Right lobe of liver (tissue), 6 donors: ENCODE results near the gene ADCY1. TPM values are rescaled to one million over a fixed set of nuclear protein-coding genes. Genes with fewer than 3 reads are reported as not detected.

Source experiments
- ATAC-seq, 4 donors: fragments of 200-7000 bp; cut with Tn5 transposase; one replicate each; pipeline ENCODE4 v1.9.1; 2020; ENCODE audit warnings: mild to moderate bottlenecking in 4 of 4, moderate library complexity in 4 of 4
- DNase-seq, 3 donors: peaks; one replicate each; pipeline ENCODE4 v3.0.0-alpha.2; 2020
- H3K27ac ChIP-seq, 3 donors: fragments of 200-600 bp; one replicate each; pipeline ENCODE4 v1.8.0; 2022
- H3K27me3 ChIP-seq, 2 donors: fragments of 200-600 bp; one replicate each; pipeline ENCODE4 v1.8.0; 2022
- H3K36me3 ChIP-seq, 4 donors: fragments of 200-600 bp; sonication (generic) in 1 of 4; one replicate each; pipeline versions ENCODE4 v1.5.1 to v1.8.0; 2017 to 2022; ENCODE audit warnings: control low read depth in 1 of 4
- H3K4me1 ChIP-seq, 4 donors: fragments of 200-600 bp; sonication (generic) in 1 of 4; one replicate each; pipeline versions ENCODE4 v1.5.1 to v1.8.0; 2017 to 2022; ENCODE audit warnings: control low read depth in 1 of 4
- H3K4me3 ChIP-seq, 3 donors: fragments of 200-600 bp; one replicate each; pipeline ENCODE4 v1.8.0; 2022
- H3K9me3 ChIP-seq, 4 donors: fragments of 200-600 bp; sonication (generic) in 1 of 4; one replicate each; pipeline versions ENCODE4 v1.5.1 to v1.8.0; 2017 to 2022; ENCODE audit warnings: control low read depth in 1 of 4
- POLR2A ChIP-seq: fragments of 450-650 bp; IDR thresholded peaks from one replicate; pipeline ENCODE4 v1.6.1; 2017; ENCODE audit warnings: antibody characterized with exemption, mild to moderate bottlenecking
- WGBS: methylation state at CpG from one replicate; pipeline ENCODE4 v1.1.6; 2018; ENCODE audit warnings: low coverage, low lambda C conversion rate; ENCODE audit not compliant: insufficient coverage; ENCODE audit errors: missing lambda C conversion rate; 5-methylcytosine and 5-hydroxymethylcytosine counted together
- intact Hi-C, 2 donors: fragments of 100-400 bp; cut with DNase I; formaldehyde crosslinking; loops; one replicate each; pipeline versions ENCODE4 v1.11.2 to v1.14.1; 2022
- total RNA-seq, 6 experiments: library from RNA; depleted of rRNA in 2 of 6; stranded (reverse); fragments of >200 nt in 2 of 6; fragmentation: NEBNext Ultra II Directional in 3 of 6; extraction: Animal tissue kit (Norgen Biotek cat#: 25700) in 3 of 6; gene quantifications; one replicate each; pipeline versions ENCODE4 v1.1.0 to v1.2.4, GENCODE V29; 2016 to 2023
- TF ChIP-seq, protein P1 (sequence below), 4 donors: fragments of 200-600 bp in 3 of 4; fragments of 450-650 bp in 1 of 4; IDR thresholded peaks; one replicate each; pipeline versions ENCODE4 v1.5.1 to v1.8.0; 2016 to 2022; ENCODE audit warnings: antibody characterized with exemption in 4 of 4, mild to moderate bottlenecking in 2 of 4
- donor health status: DM: no; HTN: yes; CAD: no.
- donor health status: DM: no; HTN: no; CAD: no.
- donor health status: DM: no; HTN: no; CAD: no.
- donor health status: DM: no; HTN: yes; CAD: no.
- donor health status: DM: no; HTN: yes; CAD: no.

ADCY1 gene
- total RNA-seq, 6 experiments from 2014 or later: 7.2 to 17.6 (median 9.3) TPM

DNA sequence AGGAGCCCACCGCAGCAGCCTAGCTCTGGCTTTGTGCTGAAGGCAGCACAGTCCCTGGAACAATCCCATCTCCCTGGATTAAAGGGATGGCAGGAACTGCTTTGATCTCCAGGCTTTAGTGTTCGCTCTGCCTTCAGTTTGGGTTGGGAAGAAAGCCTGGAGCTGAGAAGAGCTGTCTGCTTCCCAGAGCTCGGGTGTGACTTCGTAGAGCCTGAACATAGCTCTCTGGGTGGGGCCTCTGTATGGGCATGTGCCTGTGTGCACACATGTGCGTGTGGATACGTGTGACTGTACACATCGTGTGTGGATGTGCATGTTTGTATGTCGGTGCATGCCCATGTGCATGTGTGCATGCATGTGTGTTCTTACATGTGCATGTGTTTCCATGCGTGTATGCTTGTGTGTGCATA lies 8.7 kb downstream of the ADCY1 start:
- Histone ChIP-seq H3K9me3 (no peaks in the 10 kb centered on the region), H3K27ac (no peak overlapping the region), H3K4me1 (no peaks in the 10 kb centered on the region), H3K36me3 (no peaks in the 10 kb centered on the region), H3K4me3 (no peak overlapping the region), H3K27me3 (no peaks in the 10 kb centered on the region)
- intact Hi-C loops: no loop called here
- TF ChIP-seq POLR2A: no peak
- TF ChIP-seq, protein P1, sequence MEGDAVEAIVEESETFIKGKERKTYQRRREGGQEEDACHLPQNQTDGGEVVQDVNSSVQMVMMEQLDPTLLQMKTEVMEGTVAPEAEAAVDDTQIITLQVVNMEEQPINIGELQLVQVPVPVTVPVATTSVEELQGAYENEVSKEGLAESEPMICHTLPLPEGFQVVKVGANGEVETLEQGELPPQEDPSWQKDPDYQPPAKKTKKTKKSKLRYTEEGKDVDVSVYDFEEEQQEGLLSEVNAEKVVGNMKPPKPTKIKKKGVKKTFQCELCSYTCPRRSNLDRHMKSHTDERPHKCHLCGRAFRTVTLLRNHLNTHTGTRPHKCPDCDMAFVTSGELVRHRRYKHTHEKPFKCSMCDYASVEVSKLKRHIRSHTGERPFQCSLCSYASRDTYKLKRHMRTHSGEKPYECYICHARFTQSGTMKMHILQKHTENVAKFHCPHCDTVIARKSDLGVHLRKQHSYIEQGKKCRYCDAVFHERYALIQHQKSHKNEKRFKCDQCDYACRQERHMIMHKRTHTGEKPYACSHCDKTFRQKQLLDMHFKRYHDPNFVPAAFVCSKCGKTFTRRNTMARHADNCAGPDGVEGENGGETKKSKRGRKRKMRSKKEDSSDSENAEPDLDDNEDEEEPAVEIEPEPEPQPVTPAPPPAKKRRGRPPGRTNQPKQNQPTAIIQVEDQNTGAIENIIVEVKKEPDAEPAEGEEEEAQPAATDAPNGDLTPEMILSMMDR (IDR thresholded peaks at IDR 0.05): no peak
- no peak for DNase-seq
- no peak for ATAC-seq
- 21% methylated on average over 2 of the region's 9 CpGs for WGBS

DNA sequence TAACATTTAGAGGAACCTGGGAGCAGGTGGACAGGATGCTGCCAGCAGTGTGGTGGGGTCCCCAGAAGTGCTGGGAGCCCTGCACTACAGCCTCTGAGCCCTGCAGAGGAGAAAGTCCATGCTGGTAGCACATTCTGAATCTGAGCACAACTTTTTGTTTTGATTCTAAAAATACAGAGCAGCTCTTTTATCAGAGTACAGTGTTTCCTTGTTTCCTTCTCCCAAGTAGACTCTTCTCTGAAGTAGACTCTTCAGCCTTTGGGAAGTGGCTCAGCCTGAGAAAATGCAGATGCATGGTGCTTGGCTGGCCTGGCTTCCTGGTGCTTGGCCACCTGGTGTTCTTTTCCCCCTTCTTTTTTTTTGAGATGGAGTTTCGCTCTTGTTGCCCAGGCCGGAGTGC lies 9.1 kb downstream of the ADCY1 start:
- Histone ChIP-seq H3K4me3 (no peak overlapping the region), H3K4me1 (no peaks in the 10 kb centered on the region), H3K27me3 (no peaks in the 10 kb centered on the region), H3K36me3 (no peaks in the 10 kb centered on the region), H3K9me3 (no peaks in the 10 kb centered on the region), H3K27ac (no peak overlapping the region)
- WGBS: 45% methylated on average over 2 of the region's 2 CpGs
- no peak for ATAC-seq
- no peak for DNase-seq
- TF ChIP-seq, protein P1 (IDR thresholded peaks at IDR 0.05): no peak
- TF ChIP-seq POLR2A: no peak
- intact Hi-C loops: no loop called here

DNA sequence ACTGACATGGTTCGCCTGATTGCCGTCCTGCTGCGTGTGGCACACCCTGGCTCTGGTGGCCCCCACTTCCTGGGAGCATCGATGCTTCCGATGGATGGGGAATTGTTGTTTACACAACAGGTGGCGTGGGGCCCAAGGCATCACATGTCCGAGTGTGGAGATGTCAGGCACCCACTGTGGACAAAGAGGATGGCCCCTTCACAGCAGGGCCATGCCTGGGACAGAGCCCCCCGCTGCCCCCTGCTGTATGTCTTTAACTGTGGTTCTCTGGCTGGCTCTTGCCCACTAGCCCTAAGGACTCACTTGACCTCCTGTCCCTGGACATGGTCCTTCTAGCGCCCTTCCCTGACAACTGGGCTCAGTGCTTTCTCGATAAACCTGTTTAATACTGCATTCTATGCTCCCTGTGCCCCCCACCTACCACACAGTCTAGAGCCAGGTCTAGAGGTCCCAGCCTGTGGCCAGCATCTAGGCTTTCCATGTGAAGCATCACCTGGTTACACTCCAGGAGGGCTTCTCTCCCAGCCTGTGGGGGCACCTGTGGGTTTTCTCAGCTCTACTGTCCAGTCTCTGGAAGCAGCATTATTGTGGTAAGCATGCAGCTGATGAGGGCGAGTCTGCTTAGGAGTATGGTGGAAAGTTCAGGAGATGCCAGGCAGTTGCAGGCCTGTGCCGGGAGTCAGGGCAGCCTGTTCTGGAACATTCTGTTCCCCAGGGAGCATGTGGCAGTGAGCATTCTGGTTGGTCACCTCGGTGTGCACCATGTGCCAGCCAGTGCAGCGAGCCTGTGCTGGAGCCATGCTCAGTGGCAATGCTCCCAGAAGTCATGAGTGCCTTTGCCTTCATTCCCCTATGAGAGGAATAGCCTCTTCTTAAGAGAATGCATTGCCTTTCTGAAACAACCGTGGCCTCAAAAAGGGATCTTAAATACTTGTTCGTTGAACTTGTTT lies 10.4 kb downstream of the ADCY1 start:
- Histone ChIP-seq H3K36me3 (no peaks in the 10 kb centered on the region), H3K9me3 (no peaks in the 10 kb centered on the region), H3K27ac (no peak overlapping the region), H3K4me3 (no peak overlapping the region), H3K4me1 (no peaks in the 10 kb centered on the region), H3K27me3 (no peaks in the 10 kb centered on the region)
- DNase-seq (no peak), ATAC-seq (no peak)
- WGBS: 58% methylated on average over 8 of the region's 16 CpGs
- TF ChIP-seq POLR2A: no peak
- TF ChIP-seq, protein P1 (IDR thresholded peaks at IDR 0.05): no peak
- intact Hi-C loops: no loop called here

DNA sequence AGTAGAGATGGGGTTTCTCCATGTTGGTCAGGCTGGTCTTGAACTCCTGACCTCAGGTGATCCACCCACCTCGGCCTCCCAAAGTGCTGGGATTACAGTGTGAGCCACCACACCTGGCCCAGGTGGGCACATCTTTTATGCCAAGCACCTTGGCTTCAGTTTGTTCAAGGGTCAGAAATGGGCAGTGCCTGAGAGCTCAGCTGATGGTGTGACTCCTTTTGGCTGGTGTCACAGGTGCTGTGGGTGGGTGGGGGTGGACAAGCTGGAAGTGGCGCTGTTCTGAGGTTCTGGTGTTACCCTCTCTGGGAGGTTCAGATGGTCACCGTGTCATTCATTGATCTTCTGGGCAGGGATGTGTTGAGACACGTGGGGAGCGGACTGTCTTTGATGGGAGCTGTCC lies 11.5 kb downstream of the ADCY1 start:
- Histone ChIP-seq H3K9me3 (no peaks in the 10 kb centered on the region), H3K4me1 (no peaks in the 10 kb centered on the region), H3K27me3 (no peaks in the 10 kb centered on the region), H3K36me3 (no peaks in the 10 kb centered on the region), H3K4me3 (no peak overlapping the region), H3K27ac (no peak overlapping the region)
- ATAC-seq (no peak), DNase-seq (no peak)
- TF ChIP-seq, protein P1 (IDR thresholded peaks at IDR 0.05): no peak
- no peak for TF ChIP-seq POLR2A
- WGBS: no CpG with 5 or more reads among the region's 5 CpGs
- intact Hi-C loops: no loop called here
